ENCODE data around the gene SEMA5A.

DNA sequence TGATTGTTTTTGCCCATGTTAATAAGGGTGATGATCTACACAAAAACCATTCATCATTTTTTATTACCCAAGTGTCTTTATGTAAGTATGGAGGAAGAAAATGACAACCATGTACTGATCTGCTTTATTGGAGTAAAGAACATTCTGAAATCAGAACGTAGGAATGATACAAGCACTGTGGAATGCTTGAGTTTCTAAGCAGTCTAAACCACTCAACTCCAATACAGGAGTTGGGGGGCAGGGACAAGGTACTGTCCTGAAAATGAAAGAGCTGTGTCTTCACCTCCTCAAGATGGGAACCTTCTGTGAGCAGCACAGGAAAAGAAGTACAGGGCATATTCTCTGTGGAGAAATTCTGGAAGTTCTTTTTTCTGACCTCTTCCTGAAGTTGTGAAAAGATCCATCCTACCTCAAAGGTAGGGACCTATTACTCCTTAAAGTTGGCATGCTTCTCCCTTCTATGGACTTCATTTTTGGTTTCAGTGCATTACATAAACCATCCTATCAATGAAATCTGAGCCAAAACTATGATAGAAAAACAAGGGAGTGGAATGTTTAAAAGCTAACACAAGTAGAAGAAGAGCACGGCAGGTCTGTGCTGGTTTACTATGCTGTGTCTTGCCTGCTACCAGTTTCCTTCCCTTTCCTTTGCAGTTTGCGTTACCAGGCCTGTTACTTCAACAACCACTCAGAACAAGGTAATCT is 202.6 kb downstream of the SEMA5A start:
- TF ChIP-seq, protein P1, sequence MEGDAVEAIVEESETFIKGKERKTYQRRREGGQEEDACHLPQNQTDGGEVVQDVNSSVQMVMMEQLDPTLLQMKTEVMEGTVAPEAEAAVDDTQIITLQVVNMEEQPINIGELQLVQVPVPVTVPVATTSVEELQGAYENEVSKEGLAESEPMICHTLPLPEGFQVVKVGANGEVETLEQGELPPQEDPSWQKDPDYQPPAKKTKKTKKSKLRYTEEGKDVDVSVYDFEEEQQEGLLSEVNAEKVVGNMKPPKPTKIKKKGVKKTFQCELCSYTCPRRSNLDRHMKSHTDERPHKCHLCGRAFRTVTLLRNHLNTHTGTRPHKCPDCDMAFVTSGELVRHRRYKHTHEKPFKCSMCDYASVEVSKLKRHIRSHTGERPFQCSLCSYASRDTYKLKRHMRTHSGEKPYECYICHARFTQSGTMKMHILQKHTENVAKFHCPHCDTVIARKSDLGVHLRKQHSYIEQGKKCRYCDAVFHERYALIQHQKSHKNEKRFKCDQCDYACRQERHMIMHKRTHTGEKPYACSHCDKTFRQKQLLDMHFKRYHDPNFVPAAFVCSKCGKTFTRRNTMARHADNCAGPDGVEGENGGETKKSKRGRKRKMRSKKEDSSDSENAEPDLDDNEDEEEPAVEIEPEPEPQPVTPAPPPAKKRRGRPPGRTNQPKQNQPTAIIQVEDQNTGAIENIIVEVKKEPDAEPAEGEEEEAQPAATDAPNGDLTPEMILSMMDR (IDR thresholded peaks at IDR 0.05; ENCODE audit: insufficient read depth, low read length) = no peak
- TF ChIP-seq POLR2AphosphoS5 (IDR thresholded peaks at IDR 0.05; ENCODE audit: low read depth) = no peak
